Measurements from ENCODE around the gene NCKAP5. TPM values are rescaled to one million over a fixed set of nuclear protein-coding genes. Genes with fewer than 3 reads are reported as not detected.

Gene NCKAP5
- polyA plus RNA-seq, 3 donors: not detected

GRCh38 chr2:133608291-133608690 lies 40.0 kb upstream of the NCKAP5 start:
- intact Hi-C loops (cut with micrococcal nuclease): no loop called here
- Histone ChIP-seq H3K27ac (ENCODE audit: low read depth in 1 of 2, low read length in 2 of 2) (no peak overlapping the region), H3K9me3 (replicated peaks in 1 of 2; ENCODE audit: control insufficient read depth in 1 of 2, insufficient read depth in 1 of 2, low read length in 2 of 2) (no peaks in the 10 kb centered on the region), H3K4me2 (replicated peaks; ENCODE audit: extremely low read depth, low read length, poor library complexity, severe bottlenecking) (no peak overlapping the region), H3K4me3 (replicated peaks in 1 of 3; ENCODE audit: low read depth in 2 of 3, low read length in 3 of 3) (no peak overlapping the region), H2AFZ (ENCODE audit: insufficient read depth, low read depth, low read length, poor library complexity, severe bottlenecking) (no peak overlapping the region), H3K27me3 (ENCODE audit: control insufficient read depth in 2 of 2, insufficient read depth in 2 of 2, low read length in 2 of 2) (no peaks in the 10 kb centered on the region), H3K9ac (ENCODE audit: insufficient read depth, low read length, poor library complexity, severe bottlenecking) (no peak overlapping the region), H3K79me2 (ENCODE audit: insufficient read depth, low read length) (no peaks in the 10 kb centered on the region), H4K20me1 (ENCODE audit: insufficient read depth, low read length) (no peaks in the 10 kb centered on the region), H3K36me3 (replicated peaks in 1 of 2; ENCODE audit: control insufficient read depth in 1 of 2, insufficient read depth in 2 of 2, low read length in 2 of 2) (no peaks in the 10 kb centered on the region), H3K4me1 (ENCODE audit: control insufficient read depth in 1 of 2, insufficient read depth in 2 of 2, low read length in 2 of 2) (no peaks in the 10 kb centered on the region)
- DNase-seq: no peak
- TF ChIP-seq CTCF (IDR thresholded peaks at IDR 0.05): no peak
- no peaks in the 10 kb centered on the region for H3K36me3 Mint-ChIP-seq
- peaks cover 0 to 6% (median under 1%) of the 10 kb centered on the region in 7 donors for H3K9me3 Mint-ChIP-seq
- no peaks in the 10 kb centered on the region for H3K27me3 Mint-ChIP-seq (ENCODE audit: low read depth in 3 of 3)
- no peaks in the 10 kb centered on the region for H3K4me1 Mint-ChIP-seq
- no peak overlapping the region for H3K4me3 Mint-ChIP-seq
- no peak overlapping the region for H3K27ac Mint-ChIP-seq
- 80% methylated on average over 1 of the region's 1 CpG for WGBS (ENCODE audit: insufficient coverage)

GRCh38 chr2:133607679-133608078 lies 39.4 kb upstream of the NCKAP5 start:
- DNase-seq: no peak
- no peaks in the 10 kb centered on the region for H3K79me2 ChIP-seq (ENCODE audit: insufficient read depth, low read length)
- H3K4me1 Mint-ChIP-seq: no peaks in the 10 kb centered on the region
- no peak overlapping the region for H2AFZ ChIP-seq (ENCODE audit: insufficient read depth, low read depth, low read length, poor library complexity, severe bottlenecking)
- no peaks in the 10 kb centered on the region for H4K20me1 ChIP-seq (ENCODE audit: insufficient read depth, low read length)
- H3K4me1 ChIP-seq (ENCODE audit: control insufficient read depth in 1 of 2, insufficient read depth in 2 of 2, low read length in 2 of 2): no peaks in the 10 kb centered on the region
- no peak overlapping the region for H3K9ac ChIP-seq (ENCODE audit: insufficient read depth, low read length, poor library complexity, severe bottlenecking)
- H3K36me3 Mint-ChIP-seq: no peaks in the 10 kb centered on the region
- H3K9me3 ChIP-seq (replicated peaks in 1 of 2; ENCODE audit: control insufficient read depth in 1 of 2, insufficient read depth in 1 of 2, low read length in 2 of 2): no peaks in the 10 kb centered on the region
- H3K27me3 ChIP-seq (ENCODE audit: control insufficient read depth in 2 of 2, insufficient read depth in 2 of 2, low read length in 2 of 2): no peaks in the 10 kb centered on the region
- H3K4me3 Mint-ChIP-seq: no peak overlapping the region
- TF ChIP-seq CTCF (IDR thresholded peaks at IDR 0.05): no peak
- peaks cover 0 to 6% (median under 1%) of the 10 kb centered on the region in 7 donors for H3K9me3 Mint-ChIP-seq
- H3K4me3 ChIP-seq (replicated peaks in 1 of 3; ENCODE audit: low read depth in 2 of 3, low read length in 3 of 3): no peak overlapping the region
- no CpG with 5 or more reads among the region's 1 CpG for WGBS (ENCODE audit: insufficient coverage)
- H3K27ac ChIP-seq (ENCODE audit: low read depth in 1 of 2, low read length in 2 of 2): no peak overlapping the region
- no peaks in the 10 kb centered on the region for H3K27me3 Mint-ChIP-seq (ENCODE audit: low read depth in 3 of 3)
- no peaks in the 10 kb centered on the region for H3K36me3 ChIP-seq (replicated peaks in 1 of 2; ENCODE audit: control insufficient read depth in 1 of 2, insufficient read depth in 2 of 2, low read length in 2 of 2)
- no peak overlapping the region for H3K4me2 ChIP-seq (replicated peaks; ENCODE audit: extremely low read depth, low read length, poor library complexity, severe bottlenecking)
- intact Hi-C loops (cut with micrococcal nuclease): no loop called here
- no peak overlapping the region for H3K27ac Mint-ChIP-seq
